ENCODE results near the gene ERMP1.

The ERMP1 gene

DNA sequence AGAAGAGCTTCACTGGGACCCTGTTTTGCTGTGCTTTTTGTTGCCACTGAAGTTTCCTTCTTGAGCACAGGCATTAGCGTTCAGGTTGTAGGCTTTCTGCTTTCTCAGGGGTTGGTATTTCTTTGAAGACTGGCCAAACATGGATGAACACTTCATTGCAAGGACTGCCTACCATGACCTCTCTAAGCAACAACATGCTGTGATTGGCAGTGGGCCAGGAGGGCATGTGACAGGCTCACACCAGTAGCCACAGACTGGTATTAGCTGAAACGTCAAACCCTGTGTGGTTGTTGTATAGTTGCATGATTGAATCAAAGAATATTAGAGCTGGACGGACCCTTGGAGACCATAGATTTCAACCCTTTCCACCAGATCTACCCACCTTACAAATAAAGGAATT is 37.8 kb upstream of the ERMP1 start:
- no peaks in the 10 kb centered on the region for H3K36me3 ChIP-seq (ENCODE audit: control insufficient read depth, insufficient read depth, low read length)
- H3K4me3 ChIP-seq (ENCODE audit: low read depth, low read length): no peak overlapping the region
- no peak overlapping the region for H3K9ac ChIP-seq
- no peak for TF ChIP-seq CTCF (IDR thresholded peaks at IDR 0.05)
- no peaks in the 10 kb centered on the region for H3K27me3 ChIP-seq (ENCODE audit: control insufficient read depth, insufficient read depth, low read length)
- no peaks in the 10 kb centered on the region for H3K9me3 ChIP-seq (ENCODE audit: control insufficient read depth, low read length)
- peak overlapping the region; percentile 36 for H3K4me2 ChIP-seq (ENCODE audit: low read length)
- no peaks in the 10 kb centered on the region for H3K79me2 ChIP-seq
- H3K27ac ChIP-seq: no peak overlapping the region
- H2AFZ ChIP-seq: peak overlapping the region; percentile 35
- peaks cover 3% of the 10 kb centered on the region for H3K4me1 ChIP-seq

- Histone ChIP-seq H3K4me2 (ENCODE audit: low read length) (no peak overlapping the region), H3K4me3 (ENCODE audit: low read depth, low read length) (no peak overlapping the region), H3K9me3 (ENCODE audit: control insufficient read depth, low read length) (no peaks in the 10 kb centered on the region), H3K27me3 (ENCODE audit: control insufficient read depth, insufficient read depth, low read length) (no peaks in the 10 kb centered on the region), H3K9ac (no peak overlapping the region), H2AFZ (peak overlapping the region; percentile 11), H3K36me3 (ENCODE audit: control insufficient read depth, insufficient read depth, low read length) (no peaks in the 10 kb centered on the region), H3K27ac (no peak overlapping the region), H3K4me1 (peaks cover 3% of the 10 kb centered on the region), H3K79me2 (no peaks in the 10 kb centered on the region)
- no peak for TF ChIP-seq CTCF (IDR thresholded peaks at IDR 0.05)
Observed at GRCh38 chr9:5870020-5870339, 37.1 kb upstream of the ERMP1 start.

DNA sequence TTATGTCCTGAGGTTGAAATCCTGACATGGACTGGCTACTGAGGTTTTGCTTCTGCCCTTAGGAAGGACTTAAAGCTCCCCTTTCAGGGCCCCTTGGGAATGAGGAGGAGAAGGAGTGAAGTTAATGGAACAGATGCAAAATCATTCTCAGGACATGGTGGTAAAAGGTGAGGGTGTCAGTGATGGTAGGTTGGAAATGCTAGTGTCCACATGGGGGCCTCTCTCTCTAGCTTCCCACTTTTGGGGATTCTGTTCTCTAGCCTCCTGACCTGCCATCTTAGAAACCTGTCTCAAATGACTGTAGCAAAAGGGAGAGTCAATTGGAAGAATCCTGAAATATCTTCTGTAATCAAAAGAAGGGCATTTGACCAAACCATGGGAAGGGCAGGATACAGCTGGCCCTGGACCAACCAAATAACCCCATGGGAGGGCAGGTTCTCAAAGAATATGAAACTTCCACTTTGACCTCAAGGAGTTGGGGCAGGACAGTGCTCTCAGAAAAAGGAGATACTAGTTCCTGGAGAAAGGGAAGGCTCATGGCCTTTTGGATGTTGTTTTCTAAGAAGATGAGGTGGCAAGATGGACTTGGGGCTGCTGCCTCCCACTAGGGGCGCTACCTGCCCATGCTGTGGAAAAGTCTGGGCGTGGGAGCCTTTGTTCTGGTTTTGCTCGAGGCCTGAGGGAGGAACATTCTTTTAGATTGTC is 36.5 kb upstream of the ERMP1 start:
- no peaks in the 10 kb centered on the region for H3K9me3 ChIP-seq (ENCODE audit: control insufficient read depth, low read length)
- no peak overlapping the region for H3K4me2 ChIP-seq (ENCODE audit: low read length)
- H3K4me3 ChIP-seq (ENCODE audit: low read depth, low read length): no peak overlapping the region
- H3K79me2 ChIP-seq: no peaks in the 10 kb centered on the region
- no peak overlapping the region for H3K9ac ChIP-seq
- peaks cover 4% of the 10 kb centered on the region for H3K4me1 ChIP-seq
- no peaks in the 10 kb centered on the region for H3K27me3 ChIP-seq (ENCODE audit: control insufficient read depth, insufficient read depth, low read length)
- no peaks in the 10 kb centered on the region for H3K36me3 ChIP-seq (ENCODE audit: control insufficient read depth, insufficient read depth, low read length)
- no peak overlapping the region for H2AFZ ChIP-seq
- H3K27ac ChIP-seq: no peak overlapping the region
- TF ChIP-seq CTCF (IDR thresholded peaks at IDR 0.05): no peak

- Histone ChIP-seq H3K4me1 (peaks cover 6% of the 10 kb centered on the region), H3K9me3 (ENCODE audit: control insufficient read depth, low read length) (no peaks in the 10 kb centered on the region), H3K27ac (no peak overlapping the region), H2AFZ (no peak overlapping the region), H3K9ac (no peak overlapping the region), H3K36me3 (ENCODE audit: control insufficient read depth, insufficient read depth, low read length) (no peaks in the 10 kb centered on the region), H3K79me2 (no peaks in the 10 kb centered on the region), H3K27me3 (ENCODE audit: control insufficient read depth, insufficient read depth, low read length) (no peaks in the 10 kb centered on the region), H3K4me3 (ENCODE audit: low read depth, low read length) (no peak overlapping the region), H3K4me2 (ENCODE audit: low read length) (no peak overlapping the region)
- no peak for TF ChIP-seq CTCF (IDR thresholded peaks at IDR 0.05)
Observed at GRCh38 chr9:5868235-5868634, 35.3 kb upstream of the ERMP1 start.

GRCh38 chr9:5866685-5867084 is 33.8 kb upstream of the ERMP1 start:
- no peaks in the 10 kb centered on the region for H3K27me3 ChIP-seq (ENCODE audit: control insufficient read depth, insufficient read depth, low read length)

More at GRCh38 chr9:5866685-5867084, 33.8 kb upstream of the ERMP1 start:
- H3K4me2 ChIP-seq (ENCODE audit: low read length): no peak overlapping the region
- no peak overlapping the region for H3K9ac ChIP-seq
- H3K27ac ChIP-seq: no peak overlapping the region
- no peak for TF ChIP-seq CTCF (IDR thresholded peaks at IDR 0.05)
- no peaks in the 10 kb centered on the region for H3K9me3 ChIP-seq (ENCODE audit: control insufficient read depth, low read length)
- no peaks in the 10 kb centered on the region for H3K79me2 ChIP-seq
- no peak overlapping the region for H3K4me3 ChIP-seq (ENCODE audit: low read depth, low read length)
- no peak overlapping the region for H2AFZ ChIP-seq
- H3K4me1 ChIP-seq: peaks cover 6% of the 10 kb centered on the region
- H3K36me3 ChIP-seq (ENCODE audit: control insufficient read depth, insufficient read depth, low read length): no peaks in the 10 kb centered on the region

All from parathyroid adenoma (tissue), 2 donors.